Measurements from ENCODE around the gene PYGB.

DNA sequence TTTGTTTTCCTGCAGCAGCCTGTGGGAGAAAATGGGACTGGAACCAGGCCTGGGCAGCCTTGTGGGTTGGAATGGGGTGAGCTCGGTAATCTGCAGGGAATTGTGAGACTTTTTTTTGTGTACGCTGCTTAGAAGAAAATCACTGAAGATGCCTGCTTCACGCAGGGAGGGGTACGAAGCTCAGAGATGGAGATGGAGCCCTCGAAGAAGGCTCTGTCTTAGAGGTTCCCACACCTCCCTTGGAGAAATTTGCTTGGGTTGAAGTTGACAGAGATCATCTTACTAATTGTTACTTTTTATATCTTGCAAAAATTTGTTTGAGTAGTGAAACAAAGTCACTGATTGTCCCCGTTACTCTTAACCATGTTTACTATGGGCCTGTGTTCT lies 894 bp downstream of the PYGB start:
- no peak for TF ChIP-seq POLR2A (IDR thresholded peaks at IDR 0.05)
- TF ChIP-seq, protein P1, sequence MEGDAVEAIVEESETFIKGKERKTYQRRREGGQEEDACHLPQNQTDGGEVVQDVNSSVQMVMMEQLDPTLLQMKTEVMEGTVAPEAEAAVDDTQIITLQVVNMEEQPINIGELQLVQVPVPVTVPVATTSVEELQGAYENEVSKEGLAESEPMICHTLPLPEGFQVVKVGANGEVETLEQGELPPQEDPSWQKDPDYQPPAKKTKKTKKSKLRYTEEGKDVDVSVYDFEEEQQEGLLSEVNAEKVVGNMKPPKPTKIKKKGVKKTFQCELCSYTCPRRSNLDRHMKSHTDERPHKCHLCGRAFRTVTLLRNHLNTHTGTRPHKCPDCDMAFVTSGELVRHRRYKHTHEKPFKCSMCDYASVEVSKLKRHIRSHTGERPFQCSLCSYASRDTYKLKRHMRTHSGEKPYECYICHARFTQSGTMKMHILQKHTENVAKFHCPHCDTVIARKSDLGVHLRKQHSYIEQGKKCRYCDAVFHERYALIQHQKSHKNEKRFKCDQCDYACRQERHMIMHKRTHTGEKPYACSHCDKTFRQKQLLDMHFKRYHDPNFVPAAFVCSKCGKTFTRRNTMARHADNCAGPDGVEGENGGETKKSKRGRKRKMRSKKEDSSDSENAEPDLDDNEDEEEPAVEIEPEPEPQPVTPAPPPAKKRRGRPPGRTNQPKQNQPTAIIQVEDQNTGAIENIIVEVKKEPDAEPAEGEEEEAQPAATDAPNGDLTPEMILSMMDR (IDR thresholded peaks at IDR 0.05), result no peak
- TF ChIP-seq POLR2AphosphoS5 (IDR thresholded peaks at IDR 0.05), result no peak

Data from prostate gland (tissue), 2 donors.